ENCODE data around the gene KRTAP5-1.

The KRTAP5-1 gene

DNA sequence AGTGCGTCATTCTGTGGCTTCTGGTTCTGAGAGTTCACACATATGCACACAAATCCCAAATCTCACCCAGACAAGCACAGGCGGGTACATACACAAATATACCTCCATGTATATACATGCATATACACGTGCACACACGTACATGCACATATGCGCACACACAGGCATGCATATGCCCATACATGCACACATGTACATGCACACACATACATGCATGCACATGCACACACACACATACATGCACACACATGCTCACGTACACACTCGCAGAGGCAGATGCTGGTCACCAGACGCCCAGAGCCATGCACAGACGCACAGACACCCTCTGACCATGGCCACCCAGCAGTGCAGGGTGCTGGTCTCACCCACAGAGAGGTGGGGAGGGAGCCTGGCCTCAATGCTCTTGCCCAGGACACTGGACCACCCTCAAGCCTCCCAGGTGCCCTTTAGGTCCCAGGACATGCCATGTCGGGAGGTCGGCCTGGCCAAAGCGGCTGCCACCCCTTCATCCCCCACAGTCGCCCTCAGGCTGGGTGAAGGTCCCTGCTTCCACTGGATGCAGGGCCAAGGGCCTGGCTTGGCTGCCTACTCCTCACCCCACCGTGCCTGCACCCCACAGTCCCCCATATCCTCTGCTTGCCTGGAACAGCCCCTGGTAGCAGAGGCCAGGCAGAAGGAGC, 22.5 kb downstream of the KRTAP5-1 start:
- Histone ChIP-seq H3K36me3 (no peaks in the 10 kb centered on the region; the same call in 1 of the 2 replicates), H4K20me1 (peaks cover 92% of the 10 kb centered on the region)

DNA sequence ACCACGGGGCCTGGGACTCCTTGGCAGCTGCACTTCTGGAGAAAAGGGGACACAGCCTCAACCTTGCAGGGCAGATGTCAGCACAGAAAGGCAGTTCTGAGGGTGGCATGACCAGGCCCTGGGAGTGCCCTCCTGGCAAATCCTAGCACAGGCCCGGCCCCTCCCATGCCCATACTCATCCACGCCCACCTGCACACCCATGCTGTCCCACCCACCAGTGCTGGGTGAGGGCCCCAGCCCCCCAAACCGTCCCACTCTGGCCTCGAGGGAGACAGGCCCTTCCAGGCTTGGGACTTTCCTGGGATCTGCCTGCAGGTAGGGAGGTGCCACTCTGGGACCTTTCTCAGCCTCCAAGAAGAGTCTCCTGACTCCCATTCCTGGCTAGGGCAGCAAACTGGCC, 23.1 kb downstream of the KRTAP5-1 start:
- Histone ChIP-seq H3K27me3 (peaks cover 49% of the 10 kb centered on the region), H4K20me1 (peaks cover 85% of the 10 kb centered on the region), H3K27ac (no peak overlapping the region), H3K4me3 (no peak overlapping the region), H3K36me3 (peaks cover 6% of the 10 kb centered on the region; the same call in 1 of the 2 replicates), H3K9ac (no peak overlapping the region), H3K4me2 (no peak overlapping the region), H3K4me1 (peaks cover 18% of the 10 kb centered on the region; the same call in 1 of the 2 replicates), H3K9me3 (no peaks in the 10 kb centered on the region)
- TF ChIP-seq Cebpa-rat (IDR thresholded peaks at IDR 0.05): no peak

More for the DNA sequence above, 22.5 kb downstream of the KRTAP5-1 start:
- no peak overlapping the region for H3K9ac ChIP-seq
- no peak for TF ChIP-seq Cebpa-rat (IDR thresholded peaks at IDR 0.05)
- H3K4me3 ChIP-seq: no peak overlapping the region
- no peak overlapping the region for H3K27ac ChIP-seq
- H3K27me3 ChIP-seq: peaks cover 46% of the 10 kb centered on the region
- no peaks in the 10 kb centered on the region for H3K9me3 ChIP-seq
- no peak overlapping the region for H3K4me2 ChIP-seq
- H3K4me1 ChIP-seq: peaks cover 18% of the 10 kb centered on the region; the same call in 1 of the 2 replicates

DNA sequence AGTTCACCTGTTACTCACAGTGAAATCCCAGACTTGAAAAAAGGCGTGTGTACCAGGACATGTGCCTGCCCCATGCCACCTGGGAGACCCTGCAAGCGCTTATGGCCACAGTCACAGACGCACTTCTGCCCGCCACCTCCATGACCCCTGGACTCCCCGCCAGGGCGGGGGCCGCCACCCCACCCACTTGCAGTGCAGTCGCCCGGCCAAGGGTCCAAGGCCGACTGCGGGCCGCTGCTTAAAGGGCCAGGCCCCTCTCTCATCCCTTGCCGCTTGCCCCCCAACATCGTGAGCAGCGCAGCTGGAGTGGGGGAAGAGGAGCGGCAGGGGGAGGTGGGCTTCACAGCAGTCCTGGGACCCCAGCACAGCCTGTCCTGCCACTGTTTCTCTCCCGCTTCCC, 23.8 kb downstream of the KRTAP5-1 start:
- Histone ChIP-seq H3K27me3 (peaks cover 46% of the 10 kb centered on the region), H3K4me2 (no peak overlapping the region), H3K36me3 (peaks cover 6% of the 10 kb centered on the region; the same call in 1 of the 2 replicates), H3K9ac (no peak overlapping the region), H3K9me3 (no peaks in the 10 kb centered on the region), H4K20me1 (peaks cover 78% of the 10 kb centered on the region), H3K4me3 (no peak overlapping the region), H3K27ac (no peak overlapping the region), H3K4me1 (peaks cover 18% of the 10 kb centered on the region; the same call in 1 of the 2 replicates)
- TF ChIP-seq Cebpa-rat (IDR thresholded peaks at IDR 0.05): no peak

DNA sequence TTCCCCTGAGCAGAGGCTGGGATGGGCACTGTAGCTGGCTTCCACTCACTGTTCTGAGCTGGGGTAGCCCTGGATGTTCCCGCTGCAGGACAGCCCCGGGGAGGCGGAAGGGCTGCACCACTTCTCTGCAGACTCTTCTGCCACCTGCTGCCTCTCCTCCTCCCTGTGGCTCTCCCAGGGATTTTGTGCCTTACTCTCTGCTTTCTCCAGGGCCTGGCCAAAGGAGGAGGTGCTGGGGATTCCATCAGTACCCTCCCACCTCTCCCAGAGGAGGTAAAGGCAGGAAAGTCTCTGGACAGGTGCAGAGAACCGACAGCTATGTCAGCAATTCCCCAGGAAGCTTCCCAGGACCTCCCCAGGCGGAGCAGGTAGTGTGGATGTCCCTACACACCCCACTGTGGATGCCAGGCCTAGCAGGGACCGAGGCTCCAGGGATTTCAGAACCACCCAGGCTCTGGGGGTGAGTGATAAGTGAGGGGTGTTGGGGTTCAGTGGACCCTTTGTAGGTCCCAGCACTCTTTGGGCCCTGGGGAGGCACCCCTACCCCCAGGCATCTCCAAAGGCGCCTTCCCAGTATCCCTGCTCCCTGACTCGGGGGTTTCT, 24.3 kb downstream of the KRTAP5-1 start:
- H3K4me2 ChIP-seq: no peak overlapping the region
- peaks cover 18% of the 10 kb centered on the region; the same call in 1 of the 2 replicates for H3K4me1 ChIP-seq
- no peak overlapping the region for H3K27ac ChIP-seq
- H3K4me3 ChIP-seq: no peak overlapping the region
- no peak for TF ChIP-seq Cebpa-rat (IDR thresholded peaks at IDR 0.05)
- peaks cover 73% of the 10 kb centered on the region for H4K20me1 ChIP-seq
- H3K9me3 ChIP-seq: no peaks in the 10 kb centered on the region
- H3K27me3 ChIP-seq: peaks cover 46% of the 10 kb centered on the region
- peaks cover 6% of the 10 kb centered on the region; the same call in 1 of the 2 replicates for H3K36me3 ChIP-seq
- no peak overlapping the region for H3K9ac ChIP-seq

DNA sequence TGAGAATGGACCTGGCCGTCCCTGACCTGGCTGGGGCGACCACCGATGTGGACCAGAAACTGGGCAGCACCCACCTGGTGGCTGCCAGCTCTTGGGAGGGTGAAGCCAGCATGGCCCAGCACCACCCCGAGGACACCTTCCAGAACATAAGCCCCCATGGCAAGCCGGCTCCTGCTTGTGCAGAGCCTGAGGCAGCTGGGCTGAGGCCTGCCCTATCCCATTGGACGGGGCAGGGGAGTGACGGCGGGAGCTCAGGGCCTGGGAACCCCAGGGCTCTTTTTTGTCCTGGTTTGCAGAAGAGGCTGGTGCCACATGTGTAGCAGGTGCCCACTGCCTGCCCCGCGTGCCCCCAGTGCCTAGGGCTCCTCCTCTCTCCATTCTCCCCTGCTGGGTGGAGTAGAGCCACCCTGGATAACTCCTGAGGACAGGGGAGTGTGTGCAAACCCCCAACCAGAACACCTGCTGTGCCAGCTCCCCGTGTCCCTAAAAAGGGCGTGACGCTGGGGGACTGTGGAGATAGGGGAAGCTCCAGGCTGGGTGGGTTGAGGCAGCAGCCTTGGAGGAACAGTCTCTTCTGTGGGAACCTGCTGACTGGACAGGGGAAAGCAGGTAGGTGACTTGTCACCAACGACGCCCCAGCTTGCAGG, 25.0 kb downstream of the KRTAP5-1 start:
- Histone ChIP-seq H3K4me3 (no peak overlapping the region), H3K9ac (no peak overlapping the region), H3K4me2 (no peak overlapping the region), H3K36me3 (peaks cover 6% of the 10 kb centered on the region; the same call in 1 of the 2 replicates), H3K27ac (no peak overlapping the region), H3K27me3 (peaks cover 46% of the 10 kb centered on the region), H3K9me3 (no peaks in the 10 kb centered on the region), H3K4me1 (peaks cover 18% of the 10 kb centered on the region; the same call in 1 of the 2 replicates), H4K20me1 (peaks cover 73% of the 10 kb centered on the region)
- no peak for TF ChIP-seq Cebpa-rat (IDR thresholded peaks at IDR 0.05)

DNA sequence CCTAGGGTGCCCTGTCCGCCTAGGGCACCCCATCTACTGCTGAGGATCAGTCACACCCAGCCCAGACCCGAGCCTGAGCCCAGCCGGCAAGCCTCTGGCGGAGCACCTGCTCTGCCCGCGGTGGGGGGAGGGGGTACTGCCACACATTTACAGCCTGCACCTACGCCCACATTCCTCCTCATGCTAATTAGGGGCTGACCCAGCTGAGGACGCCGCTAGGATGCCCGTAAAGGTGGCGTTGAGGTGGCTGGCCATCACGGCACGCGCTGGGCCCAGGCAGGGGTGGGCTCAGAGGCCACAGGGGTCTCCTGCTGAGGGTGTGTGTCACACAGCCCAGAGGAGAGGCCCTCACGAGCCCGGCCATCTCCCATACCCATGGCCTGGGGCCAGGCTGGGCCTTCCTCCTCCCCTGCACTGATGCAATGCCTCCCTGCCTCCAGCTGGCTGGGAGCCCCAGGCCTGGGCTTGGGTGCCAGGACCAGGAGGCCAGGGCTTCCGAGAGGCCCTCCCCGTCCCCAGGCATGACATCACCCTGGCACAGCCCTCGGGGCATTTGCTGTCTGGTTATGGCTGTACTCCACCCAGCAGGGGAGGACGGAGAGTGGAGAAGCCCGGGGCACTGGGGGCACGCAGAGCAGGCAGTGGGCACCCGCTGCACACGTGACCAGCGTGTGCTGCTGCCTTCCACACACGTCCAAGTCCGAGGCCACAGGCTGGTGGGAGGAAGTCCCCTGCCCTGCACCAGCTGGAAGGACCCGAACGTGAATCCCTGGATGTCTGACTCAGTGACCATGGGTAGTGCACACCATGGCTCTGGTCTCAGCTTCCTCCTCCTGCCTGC, 25.8 kb downstream of the KRTAP5-1 start:
- H3K4me2 ChIP-seq: no peak overlapping the region
- H3K9ac ChIP-seq: no peak overlapping the region
- H3K36me3 ChIP-seq: peaks cover 6% of the 10 kb centered on the region; the same call in 1 of the 2 replicates
- peaks cover 46% of the 10 kb centered on the region for H3K27me3 ChIP-seq
- TF ChIP-seq Cebpa-rat (IDR thresholded peaks at IDR 0.05): no peak
- H3K27ac ChIP-seq: no peak overlapping the region
- H4K20me1 ChIP-seq: peaks cover 72% of the 10 kb centered on the region
- no peak overlapping the region for H3K4me3 ChIP-seq
- H3K4me1 ChIP-seq: peaks cover 12% of the 10 kb centered on the region; the same call in 1 of the 2 replicates
- no peaks in the 10 kb centered on the region for H3K9me3 ChIP-seq

DNA sequence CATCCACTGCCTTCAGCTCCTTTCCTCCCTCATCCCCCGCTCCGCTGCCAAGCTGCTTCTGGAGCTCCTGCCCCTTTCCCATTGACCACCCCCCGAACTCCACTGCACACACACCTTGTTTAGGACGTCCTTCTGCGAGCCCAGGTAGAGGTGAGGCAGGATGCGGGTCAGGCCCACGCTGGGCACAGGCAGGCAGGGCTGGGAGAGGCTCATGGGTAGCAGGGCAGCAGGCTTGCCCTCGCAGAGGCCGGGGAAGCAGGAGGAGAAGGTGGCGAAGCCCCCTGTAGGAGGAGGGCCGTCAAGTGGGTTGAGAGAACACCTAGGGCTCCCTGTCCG, 26.3 kb downstream of the KRTAP5-1 start:
- H3K4me2 ChIP-seq: no peak overlapping the region

DNA sequence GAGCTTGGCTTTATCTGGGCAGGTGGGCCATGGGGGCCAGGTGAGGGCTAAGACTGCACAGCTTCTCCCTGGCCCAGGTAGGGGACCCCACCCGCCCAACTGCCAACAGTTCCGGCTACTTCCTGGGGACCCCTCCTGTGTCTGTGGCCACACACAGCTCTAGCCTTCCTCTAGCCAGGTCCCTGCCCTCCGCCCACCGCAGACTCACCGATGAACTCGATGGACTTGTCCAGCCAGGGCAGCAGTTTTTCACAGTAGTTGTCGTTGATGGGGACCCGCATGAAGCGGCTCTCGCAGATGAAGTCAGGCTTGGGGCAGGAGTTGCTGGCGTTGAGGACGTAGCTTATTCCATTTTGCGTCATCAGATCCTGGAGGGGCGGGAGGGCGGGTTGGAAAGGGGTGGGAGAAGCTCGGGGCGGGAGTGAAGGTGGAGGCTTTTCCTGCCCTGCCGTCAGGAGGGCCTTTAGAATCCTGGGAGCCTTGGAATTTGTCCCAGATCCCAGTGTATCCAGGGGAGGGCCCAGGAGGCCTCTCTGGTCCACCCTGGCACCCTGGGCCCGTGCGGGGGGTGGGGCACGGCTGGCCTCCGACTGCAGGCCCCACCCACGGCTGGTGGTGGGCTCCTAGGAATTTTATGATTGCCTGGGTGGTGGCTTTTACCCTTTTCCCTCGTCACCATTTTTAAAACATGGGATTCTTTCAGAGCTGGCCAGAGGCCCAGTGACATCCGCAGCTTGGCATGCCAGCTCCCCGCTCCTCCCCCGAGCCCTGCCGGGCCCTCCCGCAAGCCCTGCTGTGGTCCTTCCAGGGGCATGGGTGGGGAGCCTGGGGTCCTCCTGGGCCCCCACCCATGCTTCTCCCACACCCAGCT, 26.9 kb downstream of the KRTAP5-1 start:
- Histone ChIP-seq H3K36me3 (peaks cover 6% of the 10 kb centered on the region; the same call in 1 of the 2 replicates), H4K20me1 (peaks cover 69% of the 10 kb centered on the region), H3K9me3 (no peaks in the 10 kb centered on the region), H3K4me1 (peaks cover 3% of the 10 kb centered on the region; the same call in 1 of the 2 replicates), H3K4me3 (no peak overlapping the region), H3K27ac (no peak overlapping the region), H3K4me2 (no peak overlapping the region), H3K9ac (no peak overlapping the region), H3K27me3 (peaks cover 53% of the 10 kb centered on the region)
- TF ChIP-seq Cebpa-rat (IDR thresholded peaks at IDR 0.05): no peak

More for the DNA sequence above, 26.3 kb downstream of the KRTAP5-1 start:
- no peak overlapping the region for H3K9ac ChIP-seq
- peaks cover 73% of the 10 kb centered on the region for H4K20me1 ChIP-seq
- TF ChIP-seq Cebpa-rat (IDR thresholded peaks at IDR 0.05): no peak
- H3K27ac ChIP-seq: no peak overlapping the region
- H3K27me3 ChIP-seq: peaks cover 48% of the 10 kb centered on the region
- H3K4me1 ChIP-seq: peaks cover 7% of the 10 kb centered on the region; the same call in 1 of the 2 replicates
- H3K36me3 ChIP-seq: peaks cover 6% of the 10 kb centered on the region; the same call in 1 of the 2 replicates
- H3K4me3 ChIP-seq: no peak overlapping the region
- H3K9me3 ChIP-seq: no peaks in the 10 kb centered on the region

Data from BLaER1 (cell line).